K562 (cell line): ENCODE measurements around the gene CBX3. TPM values are rescaled to one million over a fixed set of nuclear protein-coding genes. Genes with fewer than 3 reads are reported as not detected.

Experiments used
- FIP1L1 ChIP-seq: fragments of 200-400 bp; formaldehyde crosslinking; IDR thresholded peaks from 2 replicates; pipeline ENCODE4 v1.6.1; 2018; ENCODE audit warnings: mild to moderate bottlenecking, low read depth, low read length; ENCODE audit not compliant: poor library complexity, severe bottlenecking
- HNRNPK ChIP-seq: fragments of 200-400 bp; formaldehyde crosslinking; IDR thresholded peaks from one replicate; pipeline ENCODE4 v1.6.1; 2018; ENCODE audit warnings: mild to moderate bottlenecking, low read depth, low read length; ENCODE audit not compliant: poor library complexity, severe bottlenecking
- MEF2A ChIP-seq: IDR thresholded peaks from 2 replicates; pipeline ENCODE4 v1.6.1; 2011; ENCODE audit warnings: low read depth, mild to moderate bottlenecking, low read length, moderate library complexity; ENCODE audit not compliant: control insufficient read depth
- NCOR1 ChIP-seq: fragments of 450-650 bp; IDR thresholded peaks from 2 replicates; pipeline ENCODE4 v1.6.1; 2016; ENCODE audit warnings: mild to moderate bottlenecking, moderate library complexity
- NUFIP1 ChIP-seq: fragments of 450-650 bp; IDR thresholded peaks from 2 replicates; pipeline ENCODE4 v1.6.1; 2018; ENCODE audit not compliant: partially characterized antibody
- PHTF2 ChIP-seq: fragments of 250-450 bp; sonication (Bioruptor Pico); IDR thresholded peaks from 2 replicates; pipeline ENCODE4 v1.5.0; 2021; ENCODE audit warnings: mild to moderate bottlenecking
- SP1 ChIP-seq: sonication (generic); formaldehyde crosslinking; IDR thresholded peaks from 2 replicates; pipeline ENCODE4 v1.8.1; 2022; ENCODE audit warnings: mild to moderate bottlenecking, missing genetic modification reagents
- SRSF7 ChIP-seq: fragments of 200-400 bp; formaldehyde crosslinking; optimal IDR thresholded peaks from 2 replicates; pipeline ENCODE3; 2017; ENCODE audit warnings: mild to moderate bottlenecking, low read depth, low read length
- ZNF830 ChIP-seq: fragments of 250-450 bp; sonication (Bioruptor Pico); IDR thresholded peaks from 2 replicates; pipeline ENCODE4 v1.5.0; 2021; ENCODE audit warnings: mild to moderate bottlenecking
- polyA plus RNA-seq, 8 experiments: library from polyadenylated mRNA; depleted of rRNA in 4 of 8; stranded (reverse) in 5 of 8; unstranded in 3 of 8; fragments of >200 nt; fragmentation: Nextera tagmentation in 2 of 8; fragmentation: Illumina TruSeq in 1 of 8; extraction: Ambion mirVana in 2 of 8; extraction: Trizol in 1 of 8; gene quantifications; 2 replicates each; pipeline versions ENCODE4 v1.2.1 to v1.2.3, GENCODE V29; 2011 to 2014; ENCODE audit warnings: inconsistent platforms in 1 of 8, missing spikeins in 1 of 8
- total RNA-seq, 7 experiments: library from RNA; depleted of rRNA in 6 of 7; stranded (reverse); fragments of >200 nt in 6 of 7; fragmentation: Illumina TruSeq in 2 of 7; extraction: Trizol in 2 of 7; gene quantifications; 2 replicates each; pipeline versions ENCODE4 v1.2.1 to v1.2.3, GENCODE V29; 2011 to 2021; ENCODE audit warnings: low replicate concordance in 1 of 7
- TF ChIP-seq, protein P1 (sequence below), 3 experiments: IDR thresholded peaks in 2 of 3; conservative IDR thresholded peaks in 1 of 3; 2 replicates each; pipeline ENCODE4 v1.5.1; 2011 to 2012; ENCODE audit warnings: low read length in 3 of 3, mild to moderate bottlenecking in 3 of 3, control low read depth in 2 of 3, improper control_type of control experiment in 1 of 3, inconsistent platforms in 1 of 3, low read depth in 1 of 3, mixed read lengths in 1 of 3, moderate library complexity in 1 of 3; ENCODE audit not compliant: insufficient read depth in 2 of 3
- TF ChIP-seq, protein P2 (sequence below): sonication (generic); formaldehyde crosslinking; IDR thresholded peaks from 2 replicates; pipeline ENCODE4 v1.9.0; 2022; ENCODE audit warnings: mild to moderate bottlenecking, missing genetic modification reagents
- TF ChIP-seq, protein P3 (sequence below): fragments of 250-450 bp; sonication (Bioruptor Pico); IDR thresholded peaks from 2 replicates; pipeline ENCODE4 v1.8.0; 2022; ENCODE audit warnings: moderate library complexity, mild to moderate bottlenecking, inconsistent platforms
- TF ChIP-seq, protein P4 (sequence below): sonication (generic); formaldehyde crosslinking; IDR thresholded peaks from 2 replicates; pipeline ENCODE4 v1.8.1; 2023; ENCODE audit warnings: missing genetic modification reagents, mild to moderate bottlenecking, borderline replicate concordance
- TF ChIP-seq, protein P5 (sequence below), 2 experiments: fragments of 450-650 bp in 1 of 2; sonication (generic) in 1 of 2; formaldehyde crosslinking; conservative IDR thresholded peaks; 2 replicates each; pipeline versions ENCODE4 v1.4.0 to v1.8.1; 2020 to 2022; ENCODE audit warnings: mild to moderate bottlenecking in 1 of 2, missing genetic modification reagents in 1 of 2

Gene CBX3
- total and polyA plus RNA-seq, 9 of the 15 experiments (the other 6 are each of a cell fraction or from before 2014, with no cell fraction given), result 198 to 413 (median 328) TPM

DNA sequence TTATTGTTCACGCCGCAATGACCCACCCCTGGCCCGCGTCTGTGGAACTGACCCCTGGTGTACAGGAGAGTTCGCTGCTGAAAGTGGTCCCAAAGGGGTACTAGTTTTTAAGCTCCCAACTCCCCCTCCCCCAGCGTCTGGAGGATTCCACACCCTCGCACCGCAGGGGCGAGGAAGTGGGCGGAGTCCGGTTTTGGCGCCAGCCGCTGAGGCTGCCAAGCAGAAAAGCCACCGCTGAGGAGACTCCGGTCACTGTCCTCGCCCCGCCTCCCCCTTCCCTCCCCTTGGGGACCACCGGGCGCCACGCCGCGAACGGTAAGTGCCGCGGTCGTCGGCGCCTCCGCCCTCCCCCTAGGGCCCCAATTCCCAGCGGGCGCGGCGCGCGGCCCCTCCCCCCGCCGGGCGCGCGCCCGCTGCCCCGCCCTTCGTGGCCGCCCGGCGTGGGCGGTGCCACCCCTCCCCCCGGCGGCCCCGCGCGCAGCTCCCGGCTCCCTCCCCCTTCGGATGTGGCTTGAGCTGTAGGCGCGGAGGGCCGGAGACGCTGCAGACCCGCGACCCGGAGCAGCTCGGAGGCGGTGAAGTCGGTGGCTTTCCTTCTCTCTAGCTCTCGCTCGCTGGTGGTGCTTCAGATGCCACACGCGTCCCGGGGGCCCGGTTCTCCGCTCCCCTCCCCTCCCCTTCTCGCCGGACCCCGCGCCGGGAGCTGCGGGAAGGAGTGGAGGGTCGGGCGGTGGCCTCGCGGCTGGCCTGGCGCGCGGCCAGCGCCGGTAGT lies at the start of gene CBX3 (continued):
- TF ChIP-seq NUFIP1, result no peak
- TF ChIP-seq, protein P1, sequence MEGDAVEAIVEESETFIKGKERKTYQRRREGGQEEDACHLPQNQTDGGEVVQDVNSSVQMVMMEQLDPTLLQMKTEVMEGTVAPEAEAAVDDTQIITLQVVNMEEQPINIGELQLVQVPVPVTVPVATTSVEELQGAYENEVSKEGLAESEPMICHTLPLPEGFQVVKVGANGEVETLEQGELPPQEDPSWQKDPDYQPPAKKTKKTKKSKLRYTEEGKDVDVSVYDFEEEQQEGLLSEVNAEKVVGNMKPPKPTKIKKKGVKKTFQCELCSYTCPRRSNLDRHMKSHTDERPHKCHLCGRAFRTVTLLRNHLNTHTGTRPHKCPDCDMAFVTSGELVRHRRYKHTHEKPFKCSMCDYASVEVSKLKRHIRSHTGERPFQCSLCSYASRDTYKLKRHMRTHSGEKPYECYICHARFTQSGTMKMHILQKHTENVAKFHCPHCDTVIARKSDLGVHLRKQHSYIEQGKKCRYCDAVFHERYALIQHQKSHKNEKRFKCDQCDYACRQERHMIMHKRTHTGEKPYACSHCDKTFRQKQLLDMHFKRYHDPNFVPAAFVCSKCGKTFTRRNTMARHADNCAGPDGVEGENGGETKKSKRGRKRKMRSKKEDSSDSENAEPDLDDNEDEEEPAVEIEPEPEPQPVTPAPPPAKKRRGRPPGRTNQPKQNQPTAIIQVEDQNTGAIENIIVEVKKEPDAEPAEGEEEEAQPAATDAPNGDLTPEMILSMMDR (IDR thresholded peaks at IDR 0.05 in 2 of 3, conservative IDR thresholded peaks at IDR 0.05 in 1 of 3; ENCODE audit: insufficient read depth in 2 of 3, low read depth in 1 of 3, low read length in 3 of 3), result no peak
- TF ChIP-seq HNRNPK, result peak; percentile 16
- peak; percentile 79 for TF ChIP-seq FIP1L1
- no peak for TF ChIP-seq ZNF830 (CRISPR knock-in tag)
- peak; percentile 5 for TF ChIP-seq NCOR1
- TF ChIP-seq, protein P2, sequence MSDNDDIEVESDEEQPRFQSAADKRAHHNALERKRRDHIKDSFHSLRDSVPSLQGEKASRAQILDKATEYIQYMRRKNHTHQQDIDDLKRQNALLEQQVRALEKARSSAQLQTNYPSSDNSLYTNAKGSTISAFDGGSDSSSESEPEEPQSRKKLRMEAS, result 0 out of 2 replicates have a peak, but pooled peaks have one; percentile 25
- TF ChIP-seq, protein P3, sequence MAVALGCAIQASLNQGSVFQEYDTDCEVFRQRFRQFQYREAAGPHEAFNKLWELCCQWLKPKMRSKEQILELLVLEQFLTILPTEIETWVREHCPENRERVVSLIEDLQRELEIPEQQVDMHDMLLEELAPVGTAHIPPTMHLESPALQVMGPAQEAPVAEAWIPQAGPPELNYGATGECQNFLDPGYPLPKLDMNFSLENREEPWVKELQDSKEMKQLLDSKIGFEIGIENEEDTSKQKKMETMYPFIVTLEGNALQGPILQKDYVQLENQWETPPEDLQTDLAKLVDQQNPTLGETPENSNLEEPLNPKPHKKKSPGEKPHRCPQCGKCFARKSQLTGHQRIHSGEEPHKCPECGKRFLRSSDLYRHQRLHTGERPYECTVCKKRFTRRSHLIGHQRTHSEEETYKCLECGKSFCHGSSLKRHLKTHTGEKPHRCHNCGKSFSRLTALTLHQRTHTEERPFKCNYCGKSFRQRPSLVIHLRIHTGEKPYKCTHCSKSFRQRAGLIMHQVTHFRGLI (CRISPR knock-in tag), result no peak
- TF ChIP-seq, protein P4, sequence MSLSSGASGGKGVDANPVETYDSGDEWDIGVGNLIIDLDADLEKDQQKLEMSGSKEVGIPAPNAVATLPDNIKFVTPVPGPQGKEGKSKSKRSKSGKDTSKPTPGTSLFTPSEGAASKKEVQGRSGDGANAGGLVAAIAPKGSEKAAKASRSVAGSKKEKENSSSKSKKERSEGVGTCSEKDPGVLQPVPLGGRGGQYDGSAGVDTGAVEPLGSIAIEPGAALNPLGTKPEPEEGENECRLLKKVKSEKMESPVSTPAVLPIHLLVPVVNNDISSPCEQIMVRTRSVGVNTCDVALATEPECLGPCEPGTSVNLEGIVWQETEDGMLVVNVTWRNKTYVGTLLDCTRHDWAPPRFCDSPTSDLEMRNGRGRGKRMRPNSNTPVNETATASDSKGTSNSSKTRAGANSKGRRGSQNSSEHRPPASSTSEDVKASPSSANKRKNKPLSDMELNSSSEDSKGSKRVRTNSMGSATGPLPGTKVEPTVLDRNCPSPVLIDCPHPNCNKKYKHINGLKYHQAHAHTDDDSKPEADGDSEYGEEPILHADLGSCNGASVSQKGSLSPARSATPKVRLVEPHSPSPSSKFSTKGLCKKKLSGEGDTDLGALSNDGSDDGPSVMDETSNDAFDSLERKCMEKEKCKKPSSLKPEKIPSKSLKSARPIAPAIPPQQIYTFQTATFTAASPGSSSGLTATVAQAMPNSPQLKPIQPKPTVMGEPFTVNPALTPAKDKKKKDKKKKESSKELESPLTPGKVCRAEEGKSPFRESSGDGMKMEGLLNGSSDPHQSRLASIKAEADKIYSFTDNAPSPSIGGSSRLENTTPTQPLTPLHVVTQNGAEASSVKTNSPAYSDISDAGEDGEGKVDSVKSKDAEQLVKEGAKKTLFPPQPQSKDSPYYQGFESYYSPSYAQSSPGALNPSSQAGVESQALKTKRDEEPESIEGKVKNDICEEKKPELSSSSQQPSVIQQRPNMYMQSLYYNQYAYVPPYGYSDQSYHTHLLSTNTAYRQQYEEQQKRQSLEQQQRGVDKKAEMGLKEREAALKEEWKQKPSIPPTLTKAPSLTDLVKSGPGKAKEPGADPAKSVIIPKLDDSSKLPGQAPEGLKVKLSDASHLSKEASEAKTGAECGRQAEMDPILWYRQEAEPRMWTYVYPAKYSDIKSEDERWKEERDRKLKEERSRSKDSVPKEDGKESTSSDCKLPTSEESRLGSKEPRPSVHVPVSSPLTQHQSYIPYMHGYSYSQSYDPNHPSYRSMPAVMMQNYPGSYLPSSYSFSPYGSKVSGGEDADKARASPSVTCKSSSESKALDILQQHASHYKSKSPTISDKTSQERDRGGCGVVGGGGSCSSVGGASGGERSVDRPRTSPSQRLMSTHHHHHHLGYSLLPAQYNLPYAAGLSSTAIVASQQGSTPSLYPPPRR (CRISPR knock-in tag), result 0 out of 2 replicates have a peak, but pooled peaks have one; percentile 5
- TF ChIP-seq, protein P5, sequence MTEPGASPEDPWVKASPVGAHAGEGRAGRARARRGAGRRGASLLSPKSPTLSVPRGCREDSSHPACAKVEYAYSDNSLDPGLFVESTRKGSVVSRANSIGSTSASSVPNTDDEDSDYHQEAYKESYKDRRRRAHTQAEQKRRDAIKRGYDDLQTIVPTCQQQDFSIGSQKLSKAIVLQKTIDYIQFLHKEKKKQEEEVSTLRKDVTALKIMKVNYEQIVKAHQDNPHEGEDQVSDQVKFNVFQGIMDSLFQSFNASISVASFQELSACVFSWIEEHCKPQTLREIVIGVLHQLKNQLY (CRISPR knock-in tag; conservative IDR thresholded peaks at IDR 0.05), result no peak
- TF ChIP-seq PHTF2 (CRISPR knock-in tag), result no peak
- no peak for TF ChIP-seq SRSF7
- TF ChIP-seq MEF2A, result no peak
- TF ChIP-seq SP1 (CRISPR knock-in tag), result no peak; the same call in 1 of the 2 replicates
